Gastroesophageal sphincter (tissue), 4 donors: ENCODE results near the gene UXS1. TPM values are rescaled to one million over a fixed set of nuclear protein-coding genes. Genes with fewer than 3 reads are reported as not detected.

ENCODE experiments used
- ATAC-seq: fragments of 150-250 bp; one replicate; pipeline ENCODE4 v1.9.1; 2016; ENCODE audit warnings: mild to moderate bottlenecking, moderate library complexity
- H3K27ac ChIP-seq, 4 donors: fragments of 200-600 bp; sonication (generic) in 3 of 4; 1 replicate in 3 of 4; 2 replicates in 1 of 4; pipeline ENCODE4 v1.5.1; 2016 to 2019
- H3K27me3 ChIP-seq: fragments of 200-600 bp; sonication (generic); one replicate; pipeline ENCODE4 v1.5.1; 2019
- H3K36me3 ChIP-seq, 2 donors: fragments of 200-600 bp; sonication (generic); one replicate each; pipeline ENCODE4 v1.5.1; 2019; ENCODE audit warnings: control low read depth in 1 of 2
- H3K4me1 ChIP-seq, 3 donors: fragments of 200-600 bp; sonication (generic); 1 replicate in 2 of 3; 2 replicates in 1 of 3; pipeline ENCODE4 v1.5.1; 2016 to 2019; ENCODE audit warnings: control low read depth in 2 of 3
- H3K4me3 ChIP-seq, 2 donors: fragments of 200-600 bp; sonication (generic); one replicate each; pipeline ENCODE4 v1.5.1; 2019; ENCODE audit warnings: mild to moderate bottlenecking in 1 of 2, moderate library complexity in 1 of 2
- H3K9me3 ChIP-seq, 3 donors: fragments of 200-600 bp; sonication (generic); one replicate each; pipeline ENCODE4 v1.5.1; 2017 to 2019; ENCODE audit warnings: control low read depth in 2 of 3
- EP300 ChIP-seq: sonication (generic); formaldehyde crosslinking; IDR thresholded peaks from one replicate; pipeline ENCODE4 v1.6.1; 2017; ENCODE audit warnings: antibody characterized with exemption, mild to moderate bottlenecking
- POLR2A ChIP-seq, 2 donors: fragments of 450-650 bp; IDR thresholded peaks; one replicate each; pipeline ENCODE4 v1.6.1; 2017; ENCODE audit warnings: antibody characterized with exemption in 2 of 2, mild to moderate bottlenecking in 2 of 2, moderate library complexity in 1 of 2
- POLR2AphosphoS5 ChIP-seq: sonication (generic); formaldehyde crosslinking; IDR thresholded peaks from one replicate; pipeline ENCODE4 v1.6.1; 2017; ENCODE audit warnings: antibody characterized with exemption
- WGBS, 2 donors: methylation state at CpG; one replicate each; pipeline ENCODE4 v1.1.5; 2018; ENCODE audit warnings: low coverage in 1 of 2; 5-methylcytosine and 5-hydroxymethylcytosine counted together
- total RNA-seq, 4 donors: library from RNA; depleted of rRNA; stranded (reverse); fragments of >200 nt; gene quantifications; one replicate each; pipeline ENCODE4 v1.1.0, GENCODE V29; 2016
- TF ChIP-seq, protein P1 (sequence below), 4 experiments: fragments of 200-600 bp in 2 of 4; fragments of 450-650 bp in 2 of 4; sonication (generic) in 1 of 4; IDR thresholded peaks; one replicate each; pipeline ENCODE4 v1.5.1; 2017 to 2019; ENCODE audit warnings: antibody characterized with exemption in 4 of 4, mild to moderate bottlenecking in 2 of 4, moderate library complexity in 2 of 4

Gene UXS1
- total RNA-seq, 4 donors from 2014 or later: 34.7 to 58.9 (median 52.1) TPM

DNA sequence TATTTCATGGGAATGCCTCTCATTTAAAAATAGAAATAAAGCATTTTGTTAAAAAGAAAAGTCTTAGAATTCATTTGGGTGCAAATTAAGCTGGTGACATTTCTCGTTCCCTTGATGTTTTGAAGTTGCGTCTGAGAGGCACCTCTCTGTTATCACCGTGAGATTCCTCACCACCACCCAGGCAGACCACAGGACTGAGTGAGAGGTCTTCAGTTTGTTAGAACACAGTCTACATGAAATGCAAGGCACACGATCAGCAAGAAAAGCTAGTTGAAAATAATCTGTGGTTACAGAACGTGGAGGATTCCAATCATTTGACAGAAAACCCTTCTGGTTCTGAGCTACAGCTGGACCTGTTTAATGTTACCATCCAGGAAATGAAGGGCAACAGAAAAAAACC is 116.0 kb downstream of the UXS1 start:
- Histone ChIP-seq H3K4me3 (no peak overlapping the region), H3K27ac (no peak overlapping the region), H3K4me1 (peaks cover 0 to 15% (median 0%) of the 10 kb centered on the region in 3 donors), H3K27me3 (no peaks in the 10 kb centered on the region), H3K36me3 (peaks cover 0 to 9% of the 10 kb centered on the region in 2 donors), H3K9me3 (no peaks in the 10 kb centered on the region)
- ATAC-seq: no peak
- TF ChIP-seq EP300 (no peak), POLR2AphosphoS5 (no peak), POLR2A (IDR thresholded peaks at IDR 0.05) (no peak)
- TF ChIP-seq, protein P1, sequence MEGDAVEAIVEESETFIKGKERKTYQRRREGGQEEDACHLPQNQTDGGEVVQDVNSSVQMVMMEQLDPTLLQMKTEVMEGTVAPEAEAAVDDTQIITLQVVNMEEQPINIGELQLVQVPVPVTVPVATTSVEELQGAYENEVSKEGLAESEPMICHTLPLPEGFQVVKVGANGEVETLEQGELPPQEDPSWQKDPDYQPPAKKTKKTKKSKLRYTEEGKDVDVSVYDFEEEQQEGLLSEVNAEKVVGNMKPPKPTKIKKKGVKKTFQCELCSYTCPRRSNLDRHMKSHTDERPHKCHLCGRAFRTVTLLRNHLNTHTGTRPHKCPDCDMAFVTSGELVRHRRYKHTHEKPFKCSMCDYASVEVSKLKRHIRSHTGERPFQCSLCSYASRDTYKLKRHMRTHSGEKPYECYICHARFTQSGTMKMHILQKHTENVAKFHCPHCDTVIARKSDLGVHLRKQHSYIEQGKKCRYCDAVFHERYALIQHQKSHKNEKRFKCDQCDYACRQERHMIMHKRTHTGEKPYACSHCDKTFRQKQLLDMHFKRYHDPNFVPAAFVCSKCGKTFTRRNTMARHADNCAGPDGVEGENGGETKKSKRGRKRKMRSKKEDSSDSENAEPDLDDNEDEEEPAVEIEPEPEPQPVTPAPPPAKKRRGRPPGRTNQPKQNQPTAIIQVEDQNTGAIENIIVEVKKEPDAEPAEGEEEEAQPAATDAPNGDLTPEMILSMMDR (IDR thresholded peaks at IDR 0.05): no peak
- WGBS, 2 donors: 89 to 91% methylated on average over 4 of the region's 5 CpGs

DNA sequence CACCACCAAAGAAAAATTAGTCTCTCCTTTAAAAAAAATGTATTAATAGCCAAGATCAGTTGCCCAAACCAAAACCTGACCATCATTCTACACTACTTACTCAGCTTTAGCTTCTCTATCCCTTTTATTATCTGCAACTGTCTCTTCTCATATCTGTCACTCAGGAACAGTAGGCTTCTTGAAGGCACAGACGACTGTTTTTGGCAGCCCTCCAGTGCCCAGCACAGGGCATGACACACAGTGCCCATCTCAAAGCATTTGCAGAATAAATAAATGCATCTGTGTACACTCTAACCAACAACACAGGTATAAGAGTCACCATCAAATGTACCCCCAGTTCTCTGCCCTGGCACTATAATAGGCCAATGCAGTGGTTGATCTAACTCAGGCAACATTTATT is 117.2 kb downstream of the UXS1 start:
- WGBS, 2 donors: 50 to 57% methylated on average over 1 of the region's 1 CpG
- Histone ChIP-seq H3K36me3 (peaks cover 0 to 9% of the 10 kb centered on the region in 2 donors), H3K4me1 (peaks cover 0 to 27% (median 5%) of the 10 kb centered on the region in 3 donors), H3K4me3 (no peak overlapping the region), H3K9me3 (no peaks in the 10 kb centered on the region), H3K27me3 (no peaks in the 10 kb centered on the region), H3K27ac (no peak overlapping the region)
- no peak for TF ChIP-seq EP300
- TF ChIP-seq, protein P1 (IDR thresholded peaks at IDR 0.05): no peak
- no peak for TF ChIP-seq POLR2AphosphoS5
- no peak for ATAC-seq

DNA sequence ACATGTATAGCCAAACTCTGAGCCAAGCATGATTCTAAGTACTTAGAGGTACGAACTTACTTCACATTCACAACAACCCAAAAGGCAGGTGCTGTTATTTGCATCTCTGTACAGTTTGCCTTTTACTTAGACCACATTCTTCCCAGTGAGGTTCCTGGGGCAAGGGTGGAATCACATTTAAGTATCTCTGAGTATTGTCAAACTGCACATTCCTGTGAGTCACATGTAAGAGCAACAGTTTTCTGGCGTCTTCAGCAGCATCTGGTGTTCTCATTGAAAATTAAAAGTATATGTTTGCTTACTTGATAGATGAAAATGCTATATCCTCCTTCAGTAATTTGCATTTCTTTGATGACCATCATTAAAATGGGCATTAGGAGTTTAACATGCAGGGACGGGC is 119.1 kb downstream of the UXS1 start:
- no peak overlapping the region for H3K4me3 ChIP-seq
- H3K36me3 ChIP-seq: peaks cover 0 to 9% of the 10 kb centered on the region in 2 donors
- no peaks in the 10 kb centered on the region for H3K27me3 ChIP-seq
- TF ChIP-seq EP300 (no peak), POLR2A (IDR thresholded peaks at IDR 0.05) (no peak), POLR2AphosphoS5 (no peak)
- TF ChIP-seq, protein P1 (IDR thresholded peaks at IDR 0.05): no peak
- no peak for ATAC-seq
- no peak overlapping the region for H3K27ac ChIP-seq
- peaks cover 0 to 45% (median 5%) of the 10 kb centered on the region in 3 donors for H3K4me1 ChIP-seq
- H3K9me3 ChIP-seq: no peaks in the 10 kb centered on the region
- WGBS, 2 donors: 72 to 100% methylated on average over 1 to 2 of the region's 3 CpGs

DNA sequence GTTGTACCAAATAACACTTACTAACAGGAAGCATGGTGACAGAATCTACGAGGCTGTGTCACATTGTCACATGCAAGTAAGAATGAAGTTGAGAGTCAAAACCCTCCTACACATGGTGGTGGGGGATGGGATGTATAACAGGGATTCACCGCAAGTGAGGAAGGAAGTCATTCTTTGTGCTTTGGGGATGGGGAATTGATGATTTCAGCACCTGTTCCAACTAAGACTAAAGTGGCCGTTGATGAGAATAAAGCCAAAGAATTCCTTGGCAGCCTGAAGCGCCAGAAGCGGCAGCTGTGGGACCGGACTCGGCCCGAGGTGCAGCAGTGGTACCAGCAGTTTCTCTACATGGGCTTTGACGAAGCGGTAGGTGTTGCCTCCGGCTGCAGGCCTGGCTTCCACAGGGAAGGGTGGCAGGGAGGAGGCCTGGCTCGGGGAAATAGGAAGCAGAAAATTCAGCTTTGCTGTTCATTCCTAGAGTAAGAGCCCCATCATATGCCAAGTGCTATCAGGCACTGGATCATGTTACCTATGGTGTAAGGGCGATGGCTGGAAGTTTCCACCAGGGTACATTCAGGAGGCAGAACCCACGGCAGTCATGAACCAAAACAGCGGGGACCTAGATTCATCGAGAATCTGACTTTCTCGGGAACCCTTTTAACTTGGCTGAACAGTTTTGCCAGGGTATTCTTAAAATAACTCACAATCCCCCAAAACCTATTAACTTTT is 120.3 kb downstream of the UXS1 start:
- 62 to 67% methylated on average over 7 to 15 of the region's 17 CpGs for WGBS, 2 donors
- ATAC-seq: no peak
- no peak for TF ChIP-seq EP300
- TF ChIP-seq POLR2AphosphoS5: no peak
- TF ChIP-seq, protein P1 (IDR thresholded peaks at IDR 0.05): no peak
- TF ChIP-seq POLR2A (IDR thresholded peaks at IDR 0.05): no peak

DNA sequence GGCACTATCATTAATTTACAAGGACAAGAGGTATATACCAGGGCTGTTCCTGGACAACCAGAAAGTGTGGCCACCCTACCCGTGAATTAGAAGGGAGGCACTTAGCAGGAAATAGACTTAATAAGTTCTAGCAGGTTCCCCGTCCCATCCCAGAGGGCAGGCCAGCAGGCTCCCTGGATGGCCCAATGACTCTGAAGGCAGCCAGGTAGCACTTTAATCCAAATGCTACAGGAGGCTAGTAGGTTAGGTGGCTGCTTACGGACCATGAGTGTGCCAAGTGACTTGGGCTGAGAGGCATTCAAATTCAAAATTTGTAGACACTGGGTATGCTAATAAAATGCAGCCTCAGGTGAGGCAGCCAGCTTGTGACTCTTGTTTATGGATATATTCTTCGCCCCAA is 123.9 kb downstream of the UXS1 start:
- WGBS, 2 donors: 90 to 94% methylated on average over 4 of the region's 4 CpGs
- H3K4me3 ChIP-seq: no peak overlapping the region
- no peaks in the 10 kb centered on the region for H3K36me3 ChIP-seq
- TF ChIP-seq POLR2AphosphoS5 (no peak), POLR2A (IDR thresholded peaks at IDR 0.05) (no peak)
- peak overlapping the region in 2 of 4 donors; percentile 17 to 65 for H3K27ac ChIP-seq
- H3K4me1 ChIP-seq: peaks cover 0 to 85% (median 11%) of the 10 kb centered on the region in 3 donors
- H3K27me3 ChIP-seq: peaks cover 4% of the 10 kb centered on the region
- no peak for ATAC-seq
- no peaks in the 10 kb centered on the region for H3K9me3 ChIP-seq

More for the DNA sequence above, 120.3 kb downstream of the UXS1 start:
- H3K4me3 ChIP-seq: no peak overlapping the region
- no peaks in the 10 kb centered on the region for H3K27me3 ChIP-seq
- peaks cover 0 to 9% of the 10 kb centered on the region in 2 donors for H3K36me3 ChIP-seq
- H3K27ac ChIP-seq: peak overlapping the region in 1 of 4 donors; percentile 65
- peaks cover 0 to 51% (median 5%) of the 10 kb centered on the region in 3 donors for H3K4me1 ChIP-seq
- H3K9me3 ChIP-seq: no peaks in the 10 kb centered on the region
